ENCODE data around the gene ELL2. TPM values are rescaled to one million over a fixed set of nuclear protein-coding genes. Genes with fewer than 3 reads are reported as not detected.
A peak's percentile ranks its signal among the peaks of the same experiment; 100 is the strongest.
"Not testable (repeated sequence)": the region's sequence is repeated elsewhere in the genome, so short reads cannot be mapped to it uniquely, and the experiment has no call there.

The ELL2 gene
- total RNA-seq, 1 donor from 2014 or later: 33.1 TPM

DNA sequence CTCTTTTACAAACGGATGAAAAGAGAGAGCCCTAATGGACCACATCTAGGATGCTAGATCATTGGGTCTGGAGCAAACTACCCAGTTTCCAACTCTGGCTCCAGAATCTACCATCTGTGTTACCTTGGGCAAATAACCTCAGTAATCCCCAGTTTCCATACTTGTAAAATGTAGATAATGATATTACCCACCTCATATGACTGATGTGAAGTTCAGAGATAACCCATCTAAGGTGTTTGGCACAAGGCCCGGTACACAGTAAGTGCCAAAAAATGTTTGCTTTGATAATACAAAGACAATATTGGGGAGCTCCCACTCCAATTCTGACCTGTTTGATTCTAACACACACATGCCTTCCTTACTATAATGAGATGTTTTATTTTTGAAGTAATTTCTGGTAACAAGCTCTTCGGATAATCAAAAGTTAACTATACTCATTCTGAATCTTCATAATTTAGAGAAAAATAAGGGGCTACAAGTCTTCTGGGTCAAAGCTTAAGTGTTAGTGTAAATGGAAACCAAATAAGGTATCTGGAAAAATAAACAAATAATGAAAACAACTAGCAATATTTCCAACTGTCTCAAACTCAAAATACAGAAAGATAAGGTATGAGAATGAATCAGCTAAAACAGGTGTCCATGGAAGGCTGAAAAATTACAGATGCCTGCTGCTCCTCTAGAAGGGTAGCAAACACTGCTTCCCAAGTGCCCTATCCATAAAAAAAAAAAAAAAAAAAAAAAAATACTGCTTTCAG, 30.4 kb downstream of the ELL2 start:
- no peak for DNase-seq (ENCODE audit: low read depth)

DNA sequence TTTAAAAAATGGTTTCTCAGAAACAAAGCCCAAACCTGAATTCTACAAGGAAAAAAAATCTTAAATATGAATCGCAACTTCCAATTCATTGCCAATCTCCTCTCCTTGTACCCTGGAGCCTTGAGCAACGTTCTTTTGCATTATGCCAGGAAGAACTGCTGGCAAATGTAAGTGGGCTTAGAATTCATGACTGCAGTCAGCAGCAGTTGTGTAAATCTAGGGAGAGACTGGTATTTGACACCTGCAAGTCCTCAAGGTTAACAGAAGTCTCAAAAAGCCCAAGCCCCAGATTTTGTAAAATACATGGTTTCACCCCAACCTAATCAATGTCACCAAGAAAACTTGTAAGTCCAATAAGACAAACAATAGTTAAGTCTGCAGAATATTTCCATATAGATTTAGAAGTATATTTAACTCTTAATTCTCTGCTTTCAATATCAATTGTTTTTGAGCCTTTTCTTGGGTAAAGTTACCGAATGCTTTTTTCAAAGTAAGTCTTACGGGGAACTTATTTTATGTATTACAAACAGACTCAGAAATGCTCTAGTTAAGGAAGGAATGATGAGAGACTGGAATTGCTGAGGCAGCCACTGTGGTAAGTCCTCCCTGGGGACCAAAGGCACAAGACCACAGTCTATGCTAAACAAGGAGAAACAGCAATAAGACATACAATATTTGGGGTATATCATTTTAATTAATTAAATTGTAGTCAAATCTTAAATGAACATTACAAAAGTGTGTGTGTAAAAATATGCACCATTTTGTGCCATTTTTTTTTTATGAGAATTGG, 31.3 kb downstream of the ELL2 start:
- peak; percentile 37 for DNase-seq (ENCODE audit: low read depth)

DNA sequence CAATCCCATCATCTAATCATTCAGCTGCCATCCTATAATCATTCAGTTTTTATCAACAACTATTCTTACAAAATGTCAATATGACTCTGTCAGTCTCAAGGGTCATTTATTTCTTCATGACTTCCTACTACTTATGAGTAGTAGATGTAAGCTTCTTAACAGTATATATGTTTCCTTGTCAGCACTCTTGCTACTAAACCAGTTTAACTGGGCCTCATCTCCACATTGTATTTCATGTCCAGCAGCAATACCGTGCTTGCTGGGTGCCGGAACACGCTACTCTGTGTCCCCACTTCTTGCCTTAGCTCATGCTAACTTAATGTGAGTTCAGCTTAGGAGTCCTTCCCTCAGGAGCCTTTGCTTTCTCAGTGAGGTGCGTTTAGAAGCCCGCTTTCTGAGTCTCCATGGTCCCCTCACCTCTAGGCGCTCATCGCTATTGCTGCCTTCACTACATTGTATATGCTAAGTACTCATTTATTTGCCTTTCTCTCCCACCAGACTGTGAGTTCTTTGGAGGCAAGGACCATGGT, 32.9 kb downstream of the ELL2 start:
- no peak for DNase-seq (ENCODE audit: low read depth)

DNA sequence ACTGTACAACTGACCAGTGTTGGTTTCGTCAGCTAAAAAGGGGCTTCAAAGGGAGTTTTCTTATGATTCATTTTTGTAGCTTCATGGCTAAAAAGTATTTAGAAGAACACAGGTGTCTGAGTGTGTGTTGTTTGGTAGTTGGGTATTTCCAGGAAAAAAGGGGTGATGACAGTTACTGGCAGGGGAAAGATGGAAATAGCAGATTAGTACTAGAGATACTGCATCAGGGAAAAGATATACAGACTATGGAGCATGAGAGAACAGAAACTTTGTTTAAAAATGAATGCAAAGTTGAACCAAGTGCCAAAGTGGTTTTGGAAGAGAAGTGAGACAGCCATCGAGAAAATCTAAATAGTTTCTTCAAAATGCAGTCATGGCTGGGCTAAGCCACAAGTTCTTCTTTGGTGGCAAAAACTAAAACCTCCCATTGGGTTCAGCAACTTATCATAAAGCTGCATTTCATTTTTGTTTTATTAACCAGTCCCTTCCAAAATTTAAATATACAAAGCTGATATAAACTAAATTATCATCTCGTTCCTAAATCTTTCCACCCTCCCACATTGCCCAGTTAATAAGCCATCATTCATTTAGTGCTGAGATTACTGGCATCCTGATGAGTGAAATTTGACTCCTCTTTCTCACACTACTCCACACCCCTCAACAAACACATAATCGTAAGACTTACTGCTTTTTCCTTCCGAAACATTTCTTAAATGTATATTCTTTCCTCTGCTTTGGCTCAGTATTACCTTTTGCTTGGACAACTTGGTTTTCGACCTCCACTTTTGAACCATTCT, 33.5 kb downstream of the ELL2 start:
- DNase-seq (ENCODE audit: low read depth): no peak

DNA sequence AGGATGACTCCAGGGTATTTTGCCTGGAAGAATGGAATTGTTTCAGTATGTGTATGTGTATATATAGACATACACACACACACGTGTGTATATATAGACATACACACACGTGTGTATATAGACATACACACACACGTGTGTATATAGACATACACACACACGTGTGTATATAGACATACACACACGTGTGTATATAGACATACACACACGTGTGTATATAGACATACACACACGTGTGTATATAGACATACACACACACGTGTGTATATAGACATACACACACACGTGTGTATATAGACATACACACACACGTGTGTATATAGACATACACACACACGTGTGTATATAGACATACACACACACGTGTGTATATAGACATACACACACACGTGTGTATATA, 34.4 kb downstream of the ELL2 start:
- DNase-seq (ENCODE audit: low read depth): not testable (repeated sequence)

DNA sequence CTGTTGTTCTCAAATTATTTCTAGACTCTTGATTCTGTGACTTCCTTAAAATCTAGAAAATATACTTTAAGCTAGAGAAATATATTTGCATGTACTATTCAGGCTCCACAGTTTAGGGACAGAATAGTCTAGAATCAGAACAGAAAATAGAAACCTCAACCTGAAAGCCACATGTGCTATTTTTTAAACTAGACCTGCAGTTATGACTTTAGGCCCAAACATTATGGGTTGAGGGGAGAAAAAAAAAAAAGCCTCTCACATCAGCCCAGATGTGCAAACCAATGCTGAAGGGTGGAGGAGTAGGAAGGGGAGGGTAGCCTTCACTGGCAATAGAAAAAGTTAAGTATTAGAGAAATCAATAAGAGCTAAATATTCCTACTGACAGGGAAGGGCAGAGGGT, 35.7 kb downstream of the ELL2 start:
- DNase-seq (ENCODE audit: low read depth): no peak

DNA sequence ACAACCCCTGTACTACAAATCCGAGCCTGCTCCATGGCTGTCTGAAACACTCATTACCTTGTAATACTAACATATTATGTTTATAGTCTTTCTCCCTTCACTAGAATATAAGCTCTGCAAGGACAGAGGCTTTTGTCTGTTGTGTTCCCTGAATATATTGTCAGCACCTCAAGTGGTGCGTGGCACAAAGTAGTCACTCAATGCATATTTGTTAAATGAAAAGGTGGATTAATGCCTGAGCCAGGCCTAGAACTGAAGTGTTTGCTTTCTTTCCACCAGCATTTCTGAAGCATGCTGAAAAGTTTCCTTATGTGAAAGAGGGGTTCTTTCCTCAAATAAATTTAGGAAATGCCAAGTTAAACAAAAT, 36.3 kb downstream of the ELL2 start:
- no peak for DNase-seq (ENCODE audit: low read depth)

DNA sequence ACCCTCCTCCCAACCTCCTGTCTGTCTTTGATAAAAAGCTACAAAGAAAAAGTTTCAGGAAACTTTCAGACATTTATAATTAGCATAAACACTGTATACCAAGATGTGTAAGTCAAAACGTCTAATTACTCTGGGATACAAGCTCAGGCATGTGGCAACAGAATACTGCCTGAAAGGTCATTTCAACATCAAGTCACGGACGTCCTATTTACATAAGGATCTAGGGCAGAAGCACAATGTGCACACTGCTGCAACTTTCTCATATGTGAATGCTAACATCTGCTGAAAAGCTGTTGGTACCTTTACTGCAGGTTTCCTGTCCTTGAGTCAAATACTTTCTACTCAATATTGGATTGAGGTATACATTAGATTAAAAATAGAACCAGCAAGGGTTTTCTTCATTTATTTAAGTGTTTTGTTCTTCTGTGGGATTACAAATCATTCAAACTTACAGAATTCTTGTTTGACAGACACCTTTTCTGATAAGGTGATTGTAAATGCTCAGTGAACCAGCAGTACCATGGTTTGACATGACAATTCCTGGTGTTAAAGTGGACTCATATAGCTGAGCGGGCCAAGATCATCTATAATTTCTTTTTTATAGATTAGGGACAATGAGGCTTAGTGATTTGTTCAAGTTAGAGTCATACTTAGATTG, 36.8 kb downstream of the ELL2 start:
- DNase-seq (ENCODE audit: low read depth): no peak

DNA sequence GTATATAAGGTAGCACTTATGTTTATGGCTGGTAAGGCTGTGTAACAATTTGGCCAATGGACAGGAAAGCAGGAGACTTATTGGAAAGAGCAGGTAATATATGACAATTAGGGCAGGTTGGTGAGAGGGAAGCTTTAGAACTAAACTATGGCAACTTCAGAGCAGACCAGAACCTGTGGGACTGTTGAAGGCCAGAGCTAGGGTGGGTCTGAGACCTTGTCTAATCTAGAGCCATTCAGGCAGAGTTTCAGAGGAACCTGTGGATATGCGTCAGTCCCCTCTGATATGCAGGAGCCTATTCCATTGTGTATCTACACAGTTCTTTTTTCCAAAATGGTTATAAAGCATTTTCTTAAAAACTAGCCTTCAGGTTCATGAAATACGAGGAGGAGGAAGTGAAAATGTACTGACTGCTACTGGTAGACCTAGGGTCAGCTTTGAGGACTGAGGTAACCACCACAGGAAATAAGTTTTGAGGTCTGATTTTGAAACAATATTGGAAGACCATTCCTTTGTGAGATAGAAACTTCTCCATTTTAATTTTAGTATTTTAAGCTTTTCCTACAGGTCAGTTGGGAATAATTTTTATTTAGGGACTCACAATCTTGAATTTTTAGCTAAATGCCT, 37.6 kb downstream of the ELL2 start:
- DNase-seq (ENCODE audit: low read depth): no peak

DNA sequence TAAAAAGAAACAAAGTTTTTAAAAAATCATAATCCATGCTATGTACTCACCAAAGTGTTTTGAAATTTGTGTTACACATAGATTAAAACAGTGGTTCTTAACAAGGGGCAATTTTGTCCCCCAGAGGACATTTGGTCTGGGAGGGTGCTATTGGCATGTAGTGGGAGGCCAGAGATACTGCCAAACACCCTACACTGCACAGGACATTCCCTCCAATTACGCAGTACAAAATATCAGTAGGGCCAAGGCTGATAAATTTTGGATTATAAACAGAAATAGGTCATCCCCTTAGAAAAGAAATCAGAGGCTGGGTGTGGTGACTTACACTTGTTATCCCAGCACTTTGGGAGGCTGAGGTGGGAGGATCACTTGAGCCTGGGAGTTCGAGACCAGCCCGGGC, 38.9 kb downstream of the ELL2 start:
- no peak for DNase-seq (ENCODE audit: low read depth)

DNA sequence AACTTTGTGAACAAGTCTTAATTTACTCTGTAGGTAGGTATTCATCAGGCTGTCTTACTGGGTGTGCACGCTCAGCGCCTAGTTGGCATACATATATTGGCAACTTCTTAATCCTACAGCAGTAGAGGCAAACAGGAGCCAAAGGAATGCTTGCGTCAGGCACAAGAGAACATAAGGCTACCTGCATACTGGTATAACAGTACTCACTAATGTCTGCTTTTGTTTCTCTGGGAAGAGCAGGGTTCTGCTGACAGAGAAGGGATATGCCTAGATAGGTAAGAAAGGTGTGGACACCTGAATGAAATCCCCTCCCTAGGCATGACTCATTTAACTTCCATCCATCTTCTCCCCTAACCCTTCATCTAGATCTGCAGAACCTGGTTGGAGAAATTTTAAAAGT, 40.1 kb downstream of the ELL2 start:
- DNase-seq (ENCODE audit: low read depth): no peak

DNA sequence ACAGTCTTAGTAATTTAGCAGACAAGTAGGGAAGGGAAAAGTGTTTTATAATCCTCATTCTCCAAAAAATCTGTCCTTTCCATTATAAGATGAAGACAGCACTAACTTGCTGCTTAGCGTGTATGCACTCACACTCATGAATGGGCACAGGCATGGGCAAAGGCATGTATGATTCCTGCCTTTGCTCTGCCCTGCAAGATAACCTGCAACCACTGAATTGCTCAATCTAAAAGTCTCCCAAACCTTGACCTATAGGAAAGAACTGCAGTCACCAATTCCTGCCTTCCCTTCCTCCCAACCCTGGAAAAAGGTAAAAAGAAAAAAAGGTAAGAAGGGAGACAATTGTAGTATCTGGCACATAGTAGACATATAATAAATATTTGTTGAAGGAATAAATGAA, 40.8 kb downstream of the ELL2 start:
- DNase-seq (ENCODE audit: low read depth): no peak

DNA sequence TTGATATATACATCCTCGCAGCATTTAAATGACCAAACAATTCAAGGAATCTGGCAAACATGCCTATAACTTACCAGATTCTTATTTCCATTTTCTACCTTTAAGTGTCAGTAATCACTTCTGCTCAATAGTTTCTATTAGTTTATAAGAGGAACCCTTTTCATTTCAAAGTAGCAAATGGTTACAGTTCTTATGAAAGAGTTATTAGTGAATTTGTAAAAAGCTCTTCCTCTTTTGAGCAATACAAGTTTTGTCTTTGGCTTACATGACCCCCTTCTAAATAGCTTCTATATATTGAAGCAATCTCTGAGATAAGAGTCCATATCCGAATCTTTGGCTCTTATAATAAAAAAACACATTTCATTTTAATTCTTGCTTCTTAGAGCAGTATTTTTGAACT, 42.0 kb downstream of the ELL2 start:
- no peak for DNase-seq (ENCODE audit: low read depth)

DNA sequence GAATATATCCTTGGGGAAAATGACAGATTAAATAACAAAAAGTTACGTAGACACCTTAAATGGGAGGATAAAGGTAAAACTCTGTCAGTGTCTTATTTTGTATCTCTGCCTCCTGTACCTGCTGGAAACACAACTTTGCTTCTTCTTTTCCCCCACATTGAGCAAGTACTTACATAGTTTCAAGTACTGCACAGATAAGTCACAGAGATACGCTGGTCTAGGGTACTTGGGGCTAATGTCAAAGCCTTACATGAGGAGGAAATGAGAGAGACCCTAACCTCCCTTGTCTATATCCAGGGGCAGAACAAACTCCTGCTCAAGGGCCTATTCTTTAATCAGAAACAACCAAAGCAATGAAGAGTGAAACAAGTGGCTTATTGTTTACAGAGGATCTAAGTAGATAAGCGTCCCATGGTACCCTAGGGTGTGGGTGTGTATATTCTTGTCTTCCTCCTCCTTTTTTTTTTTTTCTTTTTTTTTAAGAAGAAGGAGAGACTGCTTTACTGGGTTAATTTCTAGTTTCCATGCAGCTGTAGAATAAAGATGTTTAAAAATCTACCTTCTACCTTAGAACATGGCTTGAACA, 43.1 kb downstream of the ELL2 start:
- DNase-seq (ENCODE audit: low read depth): no peak

DNA sequence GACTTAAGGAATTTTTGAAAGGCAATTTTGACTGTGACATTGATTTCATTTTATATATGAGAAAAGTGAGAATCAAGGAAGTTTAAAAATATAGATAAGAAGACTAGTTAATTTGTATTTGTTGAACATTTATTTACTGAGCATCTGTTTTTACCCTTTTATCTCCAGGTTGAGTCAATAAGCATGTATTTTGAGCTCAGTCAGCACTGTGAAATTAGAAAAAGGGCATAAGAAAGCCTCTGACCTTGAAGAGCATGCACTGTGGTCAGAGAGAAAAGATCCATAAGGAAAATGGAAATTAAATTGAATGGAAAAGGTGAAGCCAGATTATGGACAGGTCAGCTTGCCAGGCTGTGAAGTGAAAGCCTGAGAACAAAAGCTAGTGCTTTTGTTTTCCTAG, 44.4 kb downstream of the ELL2 start:
- DNase-seq (ENCODE audit: low read depth): no peak

DNA sequence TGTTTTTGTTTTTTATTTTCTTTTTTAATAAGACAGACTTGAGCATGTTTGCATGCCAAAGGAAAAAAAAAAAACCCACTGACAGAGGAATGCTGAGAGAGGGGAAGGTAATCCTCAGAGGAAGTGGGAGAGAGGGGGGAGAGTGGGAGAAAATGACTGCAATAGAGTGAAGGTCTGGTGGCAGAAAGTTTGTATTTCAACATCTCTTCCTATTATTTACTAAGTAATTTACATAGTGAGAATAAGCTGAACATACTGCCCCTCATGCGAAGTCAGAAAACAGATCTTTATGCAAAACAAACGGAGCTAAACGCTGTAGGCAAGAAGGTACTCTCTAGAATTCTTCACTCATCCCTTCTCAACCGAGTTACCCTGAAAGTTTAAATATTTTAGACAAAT, 45.0 kb downstream of the ELL2 start:
- DNase-seq (ENCODE audit: low read depth): no peak

DNA sequence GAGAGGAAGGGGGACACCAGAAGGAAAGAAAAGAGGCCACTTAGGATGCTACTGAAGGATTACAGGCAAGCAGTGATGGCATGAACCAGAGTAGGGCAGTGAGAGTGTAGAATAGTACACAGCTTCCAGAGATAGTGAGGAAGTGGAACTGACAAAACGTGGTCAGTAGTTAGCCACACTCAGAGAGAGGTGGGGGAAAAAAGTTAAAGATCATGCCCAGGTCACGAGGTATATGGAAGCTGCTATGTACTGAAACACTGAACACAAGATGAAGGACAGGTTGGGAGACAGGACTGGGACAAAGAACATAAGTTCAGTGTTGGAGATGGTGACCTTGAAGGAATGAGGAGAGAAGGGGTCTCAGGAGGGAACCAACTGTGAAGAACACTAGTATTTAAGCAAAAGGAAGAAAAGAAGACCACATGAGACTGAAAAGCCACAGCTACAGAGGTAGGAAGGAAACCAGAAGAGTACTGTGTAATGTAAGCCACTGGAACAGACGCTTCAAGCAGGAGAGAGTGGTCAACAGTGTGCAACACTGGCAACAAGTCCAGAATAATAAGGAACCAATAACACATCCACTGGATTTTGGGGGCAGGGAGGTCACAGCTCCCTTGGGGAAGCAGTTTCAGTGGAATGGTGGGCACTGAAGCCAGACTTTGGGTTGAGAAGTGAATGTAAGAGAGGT, 45.5 kb downstream of the ELL2 start:
- no peak for DNase-seq (ENCODE audit: low read depth)

DNA sequence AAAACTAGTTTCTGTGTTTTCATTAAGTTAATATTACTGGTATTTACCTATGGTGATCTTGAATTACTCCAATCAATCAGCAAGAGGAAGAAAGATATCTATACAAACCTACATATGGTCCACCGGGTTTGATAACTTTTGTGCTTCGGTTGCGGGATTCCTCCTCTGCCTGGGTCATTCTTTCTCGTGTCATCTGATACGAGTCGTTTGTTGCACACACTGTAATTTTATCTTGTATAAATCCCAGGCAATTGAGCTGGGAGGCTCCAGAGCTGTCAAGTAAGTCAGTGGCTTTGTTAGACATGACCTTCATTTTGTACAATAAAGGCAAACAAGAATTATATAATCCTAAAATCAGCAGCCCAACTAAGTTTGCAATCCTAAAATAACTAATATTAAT, 48.0 kb downstream of the ELL2 start:
- DNase-seq (ENCODE audit: low read depth): no peak

DNA sequence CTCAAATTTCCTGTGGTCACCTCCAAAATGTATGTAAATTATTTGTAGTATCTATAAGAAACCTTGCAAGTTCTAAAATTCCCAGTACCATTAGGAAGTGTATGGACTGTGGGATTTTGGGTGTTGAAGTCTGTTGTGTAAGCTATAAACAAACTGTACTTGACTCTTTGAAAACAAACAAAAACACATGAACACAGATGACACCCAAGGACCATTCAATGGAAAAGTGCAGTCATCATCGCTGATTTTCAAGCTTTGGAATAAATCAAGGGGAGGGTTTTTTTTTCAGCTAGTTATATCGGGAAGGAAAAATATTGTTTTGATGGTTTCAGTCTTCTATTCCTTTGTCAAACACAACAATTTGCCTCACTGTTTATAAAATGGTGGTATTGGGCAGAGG, 49.6 kb downstream of the ELL2 start:
- DNase-seq (ENCODE audit: low read depth): no peak

DNA sequence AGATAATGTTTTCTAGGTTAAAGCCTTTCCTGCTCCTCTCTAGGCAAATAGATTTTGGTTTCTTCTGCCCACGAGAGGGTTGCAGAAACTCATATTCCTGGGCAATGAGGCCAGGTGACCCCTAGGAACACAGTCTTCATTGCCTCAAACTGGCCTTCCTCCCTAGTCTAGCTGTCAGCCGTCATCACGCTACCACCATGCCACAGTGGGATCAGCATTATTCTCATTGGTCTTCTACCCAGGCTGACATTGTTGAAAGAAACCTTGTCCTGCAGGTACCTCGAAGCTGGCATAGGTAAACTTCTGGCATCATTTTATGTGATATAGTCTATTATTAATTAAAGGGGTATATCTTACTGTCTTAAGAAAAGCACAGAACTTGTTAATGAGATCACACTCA, 51.1 kb downstream of the ELL2 start:
- no peak for DNase-seq (ENCODE audit: low read depth)

Measured in myocyte (in vitro differentiated cells).